ENCODE results near the gene LRIG2. TPM values are rescaled to one million over a fixed set of nuclear protein-coding genes. Genes with fewer than 3 reads are reported as not detected.
"Not testable (repeated sequence)": the region's sequence is repeated elsewhere in the genome, so short reads cannot be mapped to it uniquely, and the experiment has no call there.

LRIG2 gene
- total RNA-seq, 1 experiment from 2014 or later = 22.6 TPM

GRCh38 chr1:113042285-113043143, 30.5 kb upstream of the LRIG2 start:
- Histone ChIP-seq H3K27me3 (ENCODE audit: control insufficient read depth, insufficient read depth, low read length) (no peaks in the 10 kb centered on the region), H3K36me3 (replicated peaks; ENCODE audit: control insufficient read depth, insufficient read depth, low read length) (no peaks in the 10 kb centered on the region), H3K4me3 (ENCODE audit: insufficient read depth, low read depth, low read length) (no peak overlapping the region)
- DNase-seq = peak; percentile 80

GRCh38 chr1:113043144-113043488, 29.9 kb upstream of the LRIG2 start:
- H3K4me3 ChIP-seq (ENCODE audit: insufficient read depth, low read depth, low read length); H3K27me3 ChIP-seq (ENCODE audit: control insufficient read depth, insufficient read depth, low read length); H3K36me3 ChIP-seq (replicated peaks; ENCODE audit: control insufficient read depth, insufficient read depth, low read length); DNase-seq: not testable (repeated sequence)

GRCh38 chr1:113046569-113046968, 26.4 kb upstream of the LRIG2 start:
- Histone ChIP-seq H3K4me3 (ENCODE audit: insufficient read depth, low read depth, low read length) (no peak overlapping the region), H3K27me3 (ENCODE audit: control insufficient read depth, insufficient read depth, low read length) (no peaks in the 10 kb centered on the region), H3K36me3 (replicated peaks; ENCODE audit: control insufficient read depth, insufficient read depth, low read length) (no peaks in the 10 kb centered on the region)
- no peak for DNase-seq

- Histone ChIP-seq H3K4me3 (ENCODE audit: insufficient read depth, low read depth, low read length) (no peak overlapping the region), H3K27me3 (ENCODE audit: control insufficient read depth, insufficient read depth, low read length) (no peaks in the 10 kb centered on the region), H3K36me3 (replicated peaks; ENCODE audit: control insufficient read depth, insufficient read depth, low read length) (no peaks in the 10 kb centered on the region)
- DNase-seq = no peak
Measured at GRCh38 chr1:113048064-113048463, 24.9 kb upstream of the LRIG2 start.

GRCh38 chr1:113053344-113054126, 19.5 kb upstream of the LRIG2 start:
- no peak for DNase-seq
- Histone ChIP-seq H3K4me3 (ENCODE audit: insufficient read depth, low read depth, low read length) (no peak overlapping the region), H3K36me3 (replicated peaks; ENCODE audit: control insufficient read depth, insufficient read depth, low read length) (no peaks in the 10 kb centered on the region), H3K27me3 (ENCODE audit: control insufficient read depth, insufficient read depth, low read length) (no peaks in the 10 kb centered on the region)

- H3K36me3 ChIP-seq (replicated peaks; ENCODE audit: control insufficient read depth, insufficient read depth, low read length) = no peaks in the 10 kb centered on the region
- H3K4me3 ChIP-seq (ENCODE audit: insufficient read depth, low read depth, low read length) = no peak overlapping the region
- no peaks in the 10 kb centered on the region for H3K27me3 ChIP-seq (ENCODE audit: control insufficient read depth, insufficient read depth, low read length)
- DNase-seq = no peak
Measured at GRCh38 chr1:113055570-113055969, 17.4 kb upstream of the LRIG2 start.

GRCh38 chr1:113057006-113057405, 16.0 kb upstream of the LRIG2 start:
- H3K4me3 ChIP-seq (ENCODE audit: insufficient read depth, low read depth, low read length) = no peak overlapping the region
- DNase-seq = peak; percentile 75
- H3K27me3 ChIP-seq (ENCODE audit: control insufficient read depth, insufficient read depth, low read length) = no peaks in the 10 kb centered on the region

GRCh38 chr1:113058941-113059706, 13.9 kb upstream of the LRIG2 start:
- DNase-seq = no peak

More at GRCh38 chr1:113057006-113057405, 16.0 kb upstream of the LRIG2 start:
- no peaks in the 10 kb centered on the region for H3K36me3 ChIP-seq (replicated peaks; ENCODE audit: control insufficient read depth, insufficient read depth, low read length)

GRCh38 chr1:113063456-113063855, 9.5 kb upstream of the LRIG2 start:
- not testable (repeated sequence) for DNase-seq; H3K4me3 ChIP-seq (ENCODE audit: insufficient read depth, low read depth, low read length); H3K27me3 ChIP-seq (ENCODE audit: control insufficient read depth, insufficient read depth, low read length); H3K36me3 ChIP-seq (replicated peaks; ENCODE audit: control insufficient read depth, insufficient read depth, low read length)

More at GRCh38 chr1:113058941-113059706, 13.9 kb upstream of the LRIG2 start:
- Histone ChIP-seq H3K4me3 (ENCODE audit: insufficient read depth, low read depth, low read length) (no peak overlapping the region), H3K27me3 (ENCODE audit: control insufficient read depth, insufficient read depth, low read length) (no peaks in the 10 kb centered on the region), H3K36me3 (replicated peaks; ENCODE audit: control insufficient read depth, insufficient read depth, low read length) (no peaks in the 10 kb centered on the region)

- Histone ChIP-seq H3K4me3 (ENCODE audit: insufficient read depth, low read depth, low read length) (peak overlapping the region; percentile 85), H3K27me3 (ENCODE audit: control insufficient read depth, insufficient read depth, low read length) (no peaks in the 10 kb centered on the region), H3K36me3 (replicated peaks; ENCODE audit: control insufficient read depth, insufficient read depth, low read length) (no peaks in the 10 kb centered on the region)
- no peak for DNase-seq
Measured at GRCh38 chr1:113072141-113072756, 749 bp upstream of the LRIG2 start.

- Histone ChIP-seq H3K27me3 (ENCODE audit: control insufficient read depth, insufficient read depth, low read length) (no peaks in the 10 kb centered on the region), H3K4me3 (ENCODE audit: insufficient read depth, low read depth, low read length) (peak overlapping the region; percentile 85), H3K36me3 (replicated peaks; ENCODE audit: control insufficient read depth, insufficient read depth, low read length) (peaks cover 2% of the 10 kb centered on the region)
- DNase-seq = peak; percentile 81
Measured at GRCh38 chr1:113073479-113073950, 517 bp downstream of the LRIG2 start.

- Histone ChIP-seq H3K4me3 (ENCODE audit: insufficient read depth, low read depth, low read length) (peak overlapping the region; percentile 85), H3K27me3 (ENCODE audit: control insufficient read depth, insufficient read depth, low read length) (no peaks in the 10 kb centered on the region), H3K36me3 (replicated peaks; ENCODE audit: control insufficient read depth, insufficient read depth, low read length) (peaks cover 3% of the 10 kb centered on the region)
- DNase-seq = peak; percentile 17
Measured at GRCh38 chr1:113074237-113074636, 1.2 kb downstream of the LRIG2 start.

GRCh38 chr1:113077978-113078377, 5.0 kb downstream of the LRIG2 start:
- H3K27me3 ChIP-seq (ENCODE audit: control insufficient read depth, insufficient read depth, low read length); H3K4me3 ChIP-seq (ENCODE audit: insufficient read depth, low read depth, low read length); H3K36me3 ChIP-seq (replicated peaks; ENCODE audit: control insufficient read depth, insufficient read depth, low read length); DNase-seq: not testable (repeated sequence)

- DNase-seq = no peak
- H3K36me3 ChIP-seq (replicated peaks; ENCODE audit: control insufficient read depth, insufficient read depth, low read length) = peaks cover 2% of the 10 kb centered on the region; the same call in 1 of the 2 replicates
- no peak overlapping the region for H3K4me3 ChIP-seq (ENCODE audit: insufficient read depth, low read depth, low read length)
- no peaks in the 10 kb centered on the region for H3K27me3 ChIP-seq (ENCODE audit: control insufficient read depth, insufficient read depth, low read length)
Measured at GRCh38 chr1:113086541-113086940, 13.5 kb downstream of the LRIG2 start.
